Smooth muscle cell (in vitro differentiated cells): ENCODE measurements around the gene ISCU. TPM values are rescaled to one million over a fixed set of nuclear protein-coding genes. Genes with fewer than 3 reads are reported as not detected.

Experiments used
- DNase-seq: peaks from one replicate; lab custom pipeline; 2025; ENCODE audit not compliant: unreplicated experiment; lab: John Stamatoyannopoulos, UW
- H2AFZ ChIP-seq: fragments of 200-600 bp; sonication (generic); 2 replicates; pipeline ENCODE4 v1.6.0; 2016; ENCODE audit warnings: antibody characterized with exemption, low read depth, mild to moderate bottlenecking
- H3F3A ChIP-seq: fragments of 200-600 bp; sonication (generic); 2 replicates; pipeline ENCODE4 v1.6.0; 2017; ENCODE audit warnings: antibody characterized with exemption, low read depth
- H3K27ac ChIP-seq: fragments of 200-600 bp; sonication (generic); 2 replicates; pipeline ENCODE4 v1.5.1; 2016; ENCODE audit warnings: low read depth, mild to moderate bottlenecking
- H3K27me3 ChIP-seq: fragments of 200-600 bp; sonication (generic); 2 replicates; pipeline ENCODE4 v1.6.1; 2016; ENCODE audit warnings: low read depth, mild to moderate bottlenecking
- H3K36me3 ChIP-seq: fragments of 200-600 bp; sonication (generic); 2 replicates; pipeline ENCODE4 v1.5.1; 2016; ENCODE audit warnings: low read depth
- H3K4me1 ChIP-seq: fragments of 200-600 bp; sonication (generic); 2 replicates; pipeline ENCODE4 v1.5.1; 2016; ENCODE audit warnings: low read depth
- H3K4me2 ChIP-seq: fragments of 200-600 bp; sonication (generic); 2 replicates; pipeline ENCODE4 v1.6.0; 2016; ENCODE audit warnings: mild to moderate bottlenecking
- H3K4me3 ChIP-seq: fragments of 200-600 bp; sonication (generic); 2 replicates; pipeline ENCODE4 v1.5.1; 2016; ENCODE audit warnings: mild to moderate bottlenecking
- H3K79me2 ChIP-seq: fragments of 200-600 bp; sonication (generic); 2 replicates; pipeline ENCODE4 v1.6.0; 2016; ENCODE audit warnings: low read depth, mild to moderate bottlenecking
- H3K9ac ChIP-seq: fragments of 200-600 bp; sonication (generic); 2 replicates; pipeline ENCODE4 v1.6.0; 2016; ENCODE audit warnings: low read depth
- H3K9me3 ChIP-seq: fragments of 200-600 bp; sonication (generic); replicated peaks from 2 replicates; pipeline ENCODE4 v1.5.1; 2016; ENCODE audit warnings: low read depth
- H4K20me1 ChIP-seq: fragments of 200-600 bp; sonication (generic); 2 replicates; pipeline ENCODE4 v1.6.0; 2016; ENCODE audit warnings: low read depth
- CTCF ChIP-seq: fragments of 200-600 bp; sonication (generic); IDR thresholded peaks from 2 replicates; pipeline ENCODE4 v1.5.1; 2017; ENCODE audit warnings: borderline replicate concordance, mild to moderate bottlenecking, antibody characterized with exemption; ENCODE audit not compliant: insufficient read depth, poor library complexity, severe bottlenecking
- WGBS: methylation state at CpG from one replicate; pipeline ENCODE4 v1.1.7; 2016; ENCODE audit warnings: low lambda C conversion rate; 5-methylcytosine and 5-hydroxymethylcytosine counted together
- polyA plus RNA-seq: library from polyadenylated mRNA; unstranded; fragments of >200 nt; fragmentation: Nextera tagmentation; extraction: Ambion mirVana; gene quantifications from 2 replicates; pipeline ENCODE4 v1.2.1, GENCODE V29; 2016
- total RNA-seq: library from RNA; depleted of rRNA; stranded (reverse); fragments of >200 nt; gene quantifications from 2 replicates; pipeline ENCODE4 v1.2.3, GENCODE V29; 2014

ISCU gene
- total and polyA plus RNA-seq, 2 experiments from 2014 or later = 138 to 140 TPM

GRCh38 chr12:108591267-108591980, 29.0 kb downstream of the ISCU start:
- H3K9ac ChIP-seq = no peak overlapping the region
- H3K36me3 ChIP-seq = no peaks in the 10 kb centered on the region
- H4K20me1 ChIP-seq = no peaks in the 10 kb centered on the region
- DNase-seq = no peak
- no peak for TF ChIP-seq CTCF
- 97% methylated on average over 22 of the region's 22 CpGs for WGBS
- peaks cover 17% of the 10 kb centered on the region for H3K4me1 ChIP-seq
- no peaks in the 10 kb centered on the region for H3F3A ChIP-seq
- no peaks in the 10 kb centered on the region for H3K9me3 ChIP-seq
- H3K4me3 ChIP-seq = no peak overlapping the region
- no peak overlapping the region for H3K4me2 ChIP-seq
- peaks cover 20% of the 10 kb centered on the region for H3K79me2 ChIP-seq
- H3K27ac ChIP-seq = no peak overlapping the region
- no peak overlapping the region for H2AFZ ChIP-seq
- no peaks in the 10 kb centered on the region for H3K27me3 ChIP-seq

DNA sequence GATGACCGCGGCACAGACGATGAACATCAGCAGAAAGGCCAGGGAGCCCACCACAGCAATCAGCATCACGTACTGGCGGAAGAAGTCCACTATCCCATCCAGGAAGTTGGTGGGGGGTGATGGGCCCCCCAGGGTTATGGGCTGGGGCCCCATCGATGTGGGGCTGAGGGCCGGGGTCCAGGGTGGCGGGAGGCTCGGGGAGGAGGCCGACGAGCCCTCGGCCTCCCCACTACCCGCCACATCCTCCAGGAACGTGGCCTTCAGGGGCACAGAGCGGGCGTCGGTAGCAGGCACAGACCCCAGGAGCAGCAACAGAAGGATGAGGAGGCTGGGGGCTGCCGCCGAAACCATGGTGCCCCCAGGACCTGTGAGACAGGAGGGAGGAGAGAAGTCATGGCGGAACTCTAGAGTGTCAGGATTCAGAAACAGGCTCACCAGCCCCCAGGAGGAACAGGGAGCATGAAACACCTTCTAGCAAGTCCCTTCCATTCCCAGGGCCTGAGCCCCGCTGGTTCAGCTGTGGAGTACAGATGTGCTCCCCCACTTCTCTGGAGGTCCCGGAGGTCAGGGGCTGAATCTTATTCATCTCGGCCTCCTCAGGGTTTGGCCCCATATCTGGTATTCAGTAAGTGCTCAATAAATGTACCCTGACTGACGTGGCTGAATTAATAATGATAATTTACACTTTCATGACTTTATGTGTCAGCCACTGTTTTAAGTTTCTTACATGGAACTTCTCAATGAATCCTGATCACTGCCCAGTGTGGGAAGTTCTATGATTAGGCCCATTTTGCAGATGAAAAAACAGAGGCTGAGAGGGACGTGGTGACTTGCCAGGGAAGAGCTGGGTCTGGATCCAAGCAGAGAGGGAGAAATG, 29.9 kb downstream of the ISCU start:
- Histone ChIP-seq H3K4me3 (no peak overlapping the region), H3K27ac (no peak overlapping the region), H3K36me3 (no peaks in the 10 kb centered on the region), H3K9me3 (no peaks in the 10 kb centered on the region), H3K9ac (no peak overlapping the region), H3K4me1 (peaks cover 17% of the 10 kb centered on the region), H3K4me2 (no peak overlapping the region), H4K20me1 (no peaks in the 10 kb centered on the region), H2AFZ (no peak overlapping the region), H3K79me2 (peaks cover 29% of the 10 kb centered on the region), H3F3A (no peaks in the 10 kb centered on the region), H3K27me3 (no peaks in the 10 kb centered on the region)
- no peak for DNase-seq
- 96% methylated on average over 13 of the region's 25 CpGs for WGBS
- TF ChIP-seq CTCF = no peak

- no peak for TF ChIP-seq CTCF
- Histone ChIP-seq H3K79me2 (peaks cover 38% of the 10 kb centered on the region), H3K4me3 (no peak overlapping the region), H3K27ac (no peak overlapping the region), H3K4me2 (no peak overlapping the region), H3K4me1 (peaks cover 9% of the 10 kb centered on the region), H3K9ac (no peak overlapping the region), H3K27me3 (no peaks in the 10 kb centered on the region), H3K36me3 (no peaks in the 10 kb centered on the region), H2AFZ (no peak overlapping the region), H3F3A (no peaks in the 10 kb centered on the region), H4K20me1 (no peaks in the 10 kb centered on the region), H3K9me3 (no peaks in the 10 kb centered on the region)
- 98% methylated on average over 10 of the region's 10 CpGs for WGBS
- DNase-seq = no peak
Observed at GRCh38 chr12:108594323-108594903, 32.0 kb downstream of the ISCU start.
